HTR-8/SVneo (cell line): ENCODE measurements around the gene ARHGEF4.

Source experiments
- DNase-seq: peaks from one replicate; pipeline ENCODE4 v3.0.0; 2011; ENCODE audit warnings: low spot score, mixed read lengths; ENCODE audit not compliant: insufficient read length
- FAIRE-seq: peaks from 2 replicates; lab custom pipeline; 2011; peaks lifted over from hg19 to GRCh38; lab: Jason Lieb, UNC

Gene ARHGEF4

GRCh38 chr2:131042148-131042775 is 205.5 kb downstream of the ARHGEF4 start:
- FAIRE-seq = no peak

GRCh38 chr2:131043199-131044074 is 206.7 kb downstream of the ARHGEF4 start:
- FAIRE-seq (no peak), DNase-seq (no peak)

More at GRCh38 chr2:131042148-131042775, 205.5 kb downstream of the ARHGEF4 start:
- DNase-seq = no peak

- FAIRE-seq = no peak
- DNase-seq = no peak
Measured at GRCh38 chr2:131044075-131044756, 207.5 kb downstream of the ARHGEF4 start.

GRCh38 chr2:131044757-131045150 is 208.0 kb downstream of the ARHGEF4 start:
- DNase-seq = no peak
- no peak for FAIRE-seq

GRCh38 chr2:131045286-131046027 is 208.7 kb downstream of the ARHGEF4 start:
- DNase-seq (no peak), FAIRE-seq (no peak)

- DNase-seq (no peak), FAIRE-seq (no peak)
Measured at GRCh38 chr2:131046028-131046917, 209.6 kb downstream of the ARHGEF4 start.

- FAIRE-seq (no peak), DNase-seq (no peak)
Measured at GRCh38 chr2:131046918-131047652, 210.4 kb downstream of the ARHGEF4 start.

GRCh38 chr2:131047920-131048560 is 211.3 kb downstream of the ARHGEF4 start:
- FAIRE-seq = no peak

GRCh38 chr2:131048641-131049040 is 211.9 kb downstream of the ARHGEF4 start:
- FAIRE-seq = no peak

More at GRCh38 chr2:131047920-131048560, 211.3 kb downstream of the ARHGEF4 start:
- no peak for DNase-seq

GRCh38 chr2:131049150-131049718 is 212.5 kb downstream of the ARHGEF4 start:
- DNase-seq (no peak), FAIRE-seq (peak; percentile 38)

More at GRCh38 chr2:131048641-131049040, 211.9 kb downstream of the ARHGEF4 start:
- no peak for DNase-seq

GRCh38 chr2:131050896-131051295 is 214.2 kb downstream of the ARHGEF4 start:
- DNase-seq (no peak), FAIRE-seq (no peak)

- DNase-seq = no peak
- FAIRE-seq = no peak
Measured at GRCh38 chr2:131052741-131053263, 216.1 kb downstream of the ARHGEF4 start.

- FAIRE-seq (no peak), DNase-seq (no peak)
Measured at GRCh38 chr2:131054488-131054887, 217.8 kb downstream of the ARHGEF4 start.

- FAIRE-seq (no peak), DNase-seq (no peak)
Measured at GRCh38 chr2:131055169-131056065, 218.7 kb downstream of the ARHGEF4 start.

- DNase-seq (no peak), FAIRE-seq (no peak)
Measured at GRCh38 chr2:131056204-131056931, 219.7 kb downstream of the ARHGEF4 start.

- FAIRE-seq = no peak
- DNase-seq = no peak
Measured at GRCh38 chr2:131056932-131057287, 220.2 kb downstream of the ARHGEF4 start.
